Astrocyte of the spinal cord (primary cell): Measurements from ENCODE around the gene JAKMIP2.

Source experiments
- DNase-seq: peaks from one replicate; pipeline ENCODE4 v3.0.0; 2011; ENCODE audit warnings: low read depth, low spot score
- H3K4me3 ChIP-seq: 2 replicates; pipeline ENCODE4 v1.5.1; 2011; ENCODE audit warnings: low read depth, mild to moderate bottlenecking, low read length, moderate library complexity
- in situ Hi-C: cut with HindIII; loops from 2 replicates; pipeline ENCODE4 v1.10.0; 2017; ENCODE audit warnings: low sequenced_read_pairs
- TF ChIP-seq, protein P1 (sequence below): IDR thresholded peaks from 2 replicates; pipeline ENCODE4 v1.5.1; 2012; ENCODE audit warnings: low read depth, mild to moderate bottlenecking, low read length, inconsistent platforms

The JAKMIP2 gene

DNA sequence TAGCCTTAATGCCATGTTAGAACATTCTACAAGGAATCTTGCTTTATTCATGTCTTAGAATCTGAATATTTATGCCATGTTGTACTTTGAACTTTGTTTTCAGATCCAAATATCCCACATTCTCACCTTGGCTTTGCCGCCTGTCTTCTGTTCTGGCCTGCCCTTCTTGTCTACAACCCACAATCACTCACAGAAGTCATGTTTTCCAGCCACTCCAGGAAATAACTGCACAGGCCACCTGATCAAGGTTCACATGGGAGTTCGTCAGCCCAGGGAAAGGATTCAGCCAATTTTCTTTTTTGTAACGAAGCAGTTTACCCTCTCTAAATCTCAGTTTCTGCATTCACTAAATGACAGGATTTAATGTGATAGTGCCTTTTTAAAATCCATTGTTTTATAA, 70.5 kb downstream of the JAKMIP2 start:
- in situ Hi-C loops, result no loop called here
- TF ChIP-seq, protein P1, sequence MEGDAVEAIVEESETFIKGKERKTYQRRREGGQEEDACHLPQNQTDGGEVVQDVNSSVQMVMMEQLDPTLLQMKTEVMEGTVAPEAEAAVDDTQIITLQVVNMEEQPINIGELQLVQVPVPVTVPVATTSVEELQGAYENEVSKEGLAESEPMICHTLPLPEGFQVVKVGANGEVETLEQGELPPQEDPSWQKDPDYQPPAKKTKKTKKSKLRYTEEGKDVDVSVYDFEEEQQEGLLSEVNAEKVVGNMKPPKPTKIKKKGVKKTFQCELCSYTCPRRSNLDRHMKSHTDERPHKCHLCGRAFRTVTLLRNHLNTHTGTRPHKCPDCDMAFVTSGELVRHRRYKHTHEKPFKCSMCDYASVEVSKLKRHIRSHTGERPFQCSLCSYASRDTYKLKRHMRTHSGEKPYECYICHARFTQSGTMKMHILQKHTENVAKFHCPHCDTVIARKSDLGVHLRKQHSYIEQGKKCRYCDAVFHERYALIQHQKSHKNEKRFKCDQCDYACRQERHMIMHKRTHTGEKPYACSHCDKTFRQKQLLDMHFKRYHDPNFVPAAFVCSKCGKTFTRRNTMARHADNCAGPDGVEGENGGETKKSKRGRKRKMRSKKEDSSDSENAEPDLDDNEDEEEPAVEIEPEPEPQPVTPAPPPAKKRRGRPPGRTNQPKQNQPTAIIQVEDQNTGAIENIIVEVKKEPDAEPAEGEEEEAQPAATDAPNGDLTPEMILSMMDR, result no peak
- H3K4me3 ChIP-seq, result no peak overlapping the region

GRCh38 chr5:147711019-147711418, 71.5 kb downstream of the JAKMIP2 start:
- TF ChIP-seq, protein P1, result no peak
- in situ Hi-C loops, result no loop called here
- H3K4me3 ChIP-seq, result no peak overlapping the region

More for the DNA sequence above, 70.5 kb downstream of the JAKMIP2 start:
- no peak for DNase-seq

GRCh38 chr5:147708708-147709107, 73.8 kb downstream of the JAKMIP2 start:
- in situ Hi-C loops, result no loop called here
- TF ChIP-seq, protein P1, result no peak
- DNase-seq, result no peak
- no peak overlapping the region for H3K4me3 ChIP-seq

More at GRCh38 chr5:147711019-147711418, 71.5 kb downstream of the JAKMIP2 start:
- DNase-seq, result no peak

DNA sequence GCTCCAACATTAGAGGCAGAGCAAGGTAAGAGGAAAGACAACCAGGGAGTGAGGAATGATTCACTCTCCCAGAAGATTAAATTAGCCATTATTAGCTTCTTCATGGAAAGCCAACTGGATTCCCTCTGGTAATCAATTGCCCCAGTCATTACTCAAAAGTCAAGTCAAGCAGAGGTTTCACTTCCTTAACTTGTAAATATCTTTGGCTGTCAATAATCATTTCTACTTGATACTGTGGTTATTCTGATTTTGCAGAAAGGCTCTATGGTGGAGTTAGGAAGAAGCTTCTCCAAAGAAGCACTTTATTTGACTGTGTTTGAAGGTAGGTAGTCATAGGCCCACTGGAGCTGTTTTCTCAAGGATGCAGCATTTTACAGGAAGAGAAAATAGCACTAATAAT, 78.0 kb downstream of the JAKMIP2 start:
- in situ Hi-C loops, result no loop called here
- DNase-seq, result no peak
- no peak overlapping the region for H3K4me3 ChIP-seq
- TF ChIP-seq, protein P1, result no peak

DNA sequence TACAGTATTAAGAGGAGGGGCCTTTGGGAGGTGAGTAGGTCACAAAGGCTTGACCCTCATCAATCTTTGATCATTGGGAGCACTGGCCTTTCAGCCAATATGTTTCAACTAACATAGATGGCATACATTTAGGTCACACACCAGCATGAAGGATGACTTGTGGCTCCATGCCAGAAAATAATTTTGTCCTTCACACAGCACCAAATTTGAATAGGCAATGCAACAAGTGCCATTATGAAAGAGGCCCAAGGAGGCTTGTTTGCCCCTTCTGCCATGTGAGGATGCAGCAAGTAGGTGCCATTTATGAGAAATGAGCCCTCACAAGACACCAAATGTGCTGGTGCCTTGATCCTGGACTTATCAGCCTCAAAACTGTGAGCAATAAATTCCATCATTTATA, 81.1 kb downstream of the JAKMIP2 start:
- in situ Hi-C loops, result no loop called here

DNA sequence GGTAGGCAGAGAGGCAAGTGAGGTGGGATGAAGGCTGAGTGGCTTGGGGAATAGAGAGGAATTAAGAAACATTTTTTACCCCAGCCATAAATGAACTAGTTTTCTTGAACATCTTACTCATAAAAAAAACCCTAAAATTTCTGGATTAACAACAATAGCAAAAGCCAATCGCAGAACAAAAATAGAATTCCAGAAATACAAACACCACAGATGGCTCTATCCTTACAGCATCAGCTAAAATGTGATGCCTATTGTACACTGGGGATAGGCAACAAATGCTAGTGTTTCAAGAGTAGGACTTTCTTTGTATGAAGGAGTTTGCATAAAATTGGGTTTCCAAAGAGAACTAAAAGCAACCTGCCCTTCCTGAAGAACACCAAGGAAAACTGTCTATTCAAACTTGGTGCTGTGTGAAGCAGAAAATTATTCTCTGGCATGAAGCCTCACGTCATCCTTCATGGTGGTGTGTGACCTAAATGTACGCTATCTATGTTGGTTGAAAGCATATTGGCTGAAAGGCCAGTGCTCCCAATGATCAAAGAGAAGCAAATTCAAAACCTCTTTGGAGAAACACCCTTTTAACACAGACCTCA, 82.9 kb downstream of the JAKMIP2 start:
- in situ Hi-C loops, result no loop called here
- TF ChIP-seq, protein P1, result no peak

More for the DNA sequence above, 81.1 kb downstream of the JAKMIP2 start:
- DNase-seq, result no peak
- no peak overlapping the region for H3K4me3 ChIP-seq
- TF ChIP-seq, protein P1, result no peak

More for the DNA sequence above, 82.9 kb downstream of the JAKMIP2 start:
- H3K4me3 ChIP-seq, result no peak overlapping the region
- DNase-seq, result no peak
